T-helper 1 cell treated with Interleukin-12 subunit alpha and Interleukin-12 subunit beta and Interleukin-4 antibody, amounts not matched to agents 30 ng/mL and 1 ng/mL, for 36 hours (primary cell): ENCODE data around the gene ADCY9. TPM values are rescaled to one million over a fixed set of nuclear protein-coding genes. Genes with fewer than 3 reads are reported as not detected.

ENCODE experiments used
- intact Hi-C: fragments of 100-400 bp; cut with micrococcal nuclease; formaldehyde crosslinking; loops from one replicate; pipeline ENCODE4 v1.15.1; 2024
- total RNA-seq: library from RNA; stranded (reverse); gene quantifications from 2 replicates; pipeline ENCODE4 v1.2.3, GENCODE V29; 2022

ADCY9 gene
- total RNA-seq, 1 donor from 2014 or later: 13.6 TPM

- intact Hi-C loops: no loop called here
Measured at GRCh38 chr16:4008116-4008515, 108.1 kb downstream of the ADCY9 start.

GRCh38 chr16:4006397-4006999 is 109.7 kb downstream of the ADCY9 start:
- intact Hi-C loops: no loop called here

- intact Hi-C loops: no loop called here
Measured at GRCh38 chr16:4005731-4006130, 110.5 kb downstream of the ADCY9 start.

- intact Hi-C loops: no loop called here
Measured at GRCh38 chr16:4005281-4005680, 111.0 kb downstream of the ADCY9 start.

- intact Hi-C loops: no loop called here
Measured at GRCh38 chr16:4004206-4004605, 112.0 kb downstream of the ADCY9 start.

- intact Hi-C loops: no loop called here
Measured at GRCh38 chr16:4003576-4003975, 112.7 kb downstream of the ADCY9 start.

GRCh38 chr16:4003166-4003565 is 113.1 kb downstream of the ADCY9 start:
- intact Hi-C loops: no loop called here

GRCh38 chr16:4002121-4002520 is 114.1 kb downstream of the ADCY9 start:
- intact Hi-C loops: no loop called here

- intact Hi-C loops: loop anchor here (10.0 kb wide), 1 partner anchor 185 kb away; no protein-coding TSS in a partner anchor
Measured at GRCh38 chr16:3999479-4000325, 116.5 kb downstream of the ADCY9 start.

GRCh38 chr16:3998793-3999478 is 117.3 kb downstream of the ADCY9 start:
- intact Hi-C loops: loop anchor here (10.0 kb wide), 1 partner anchor 186 kb away; no protein-coding TSS in a partner anchor

- intact Hi-C loops: loop anchor here (10.0 kb wide), 1 partner anchor 187 kb away; no protein-coding TSS in a partner anchor
Measured at GRCh38 chr16:3997231-3997841, 118.9 kb downstream of the ADCY9 start.

GRCh38 chr16:3995001-3995400 is 121.2 kb downstream of the ADCY9 start:
- intact Hi-C loops: loop anchor here (10.0 kb wide), 1 partner anchor 190 kb away; no protein-coding TSS in a partner anchor

- intact Hi-C loops: loop anchor here (10.0 kb wide), 1 partner anchor 192 kb away; no protein-coding TSS in a partner anchor
Measured at GRCh38 chr16:3993052-3993785, 123.0 kb downstream of the ADCY9 start.

GRCh38 chr16:3992297-3993051 is 123.8 kb downstream of the ADCY9 start:
- intact Hi-C loops: loop anchor here (10.0 kb wide), 1 partner anchor 192 kb away; no protein-coding TSS in a partner anchor

GRCh38 chr16:3988824-3989223 is 127.4 kb downstream of the ADCY9 start:
- intact Hi-C loops: no loop called here

GRCh38 chr16:3988011-3988410 is 128.2 kb downstream of the ADCY9 start:
- intact Hi-C loops: no loop called here

- intact Hi-C loops: no loop called here
Measured at GRCh38 chr16:3987231-3987630, 129.0 kb downstream of the ADCY9 start.

- intact Hi-C loops: no loop called here
Measured at GRCh38 chr16:3986235-3986544, 130.1 kb downstream of the ADCY9 start.

GRCh38 chr16:3984111-3985060 is 131.9 kb downstream of the ADCY9 start:
- intact Hi-C loops: no loop called here
